NOMO-1 treated with DMSO at 0.1 percent for 48 hours (cell line): ENCODE measurements around the gene PCDHB12.

ENCODE experiments used
- DNase-seq: peaks from one replicate; lab custom pipeline; 2025; ENCODE audit not compliant: unreplicated experiment; lab: John Stamatoyannopoulos, UW

PCDHB12 gene

DNA sequence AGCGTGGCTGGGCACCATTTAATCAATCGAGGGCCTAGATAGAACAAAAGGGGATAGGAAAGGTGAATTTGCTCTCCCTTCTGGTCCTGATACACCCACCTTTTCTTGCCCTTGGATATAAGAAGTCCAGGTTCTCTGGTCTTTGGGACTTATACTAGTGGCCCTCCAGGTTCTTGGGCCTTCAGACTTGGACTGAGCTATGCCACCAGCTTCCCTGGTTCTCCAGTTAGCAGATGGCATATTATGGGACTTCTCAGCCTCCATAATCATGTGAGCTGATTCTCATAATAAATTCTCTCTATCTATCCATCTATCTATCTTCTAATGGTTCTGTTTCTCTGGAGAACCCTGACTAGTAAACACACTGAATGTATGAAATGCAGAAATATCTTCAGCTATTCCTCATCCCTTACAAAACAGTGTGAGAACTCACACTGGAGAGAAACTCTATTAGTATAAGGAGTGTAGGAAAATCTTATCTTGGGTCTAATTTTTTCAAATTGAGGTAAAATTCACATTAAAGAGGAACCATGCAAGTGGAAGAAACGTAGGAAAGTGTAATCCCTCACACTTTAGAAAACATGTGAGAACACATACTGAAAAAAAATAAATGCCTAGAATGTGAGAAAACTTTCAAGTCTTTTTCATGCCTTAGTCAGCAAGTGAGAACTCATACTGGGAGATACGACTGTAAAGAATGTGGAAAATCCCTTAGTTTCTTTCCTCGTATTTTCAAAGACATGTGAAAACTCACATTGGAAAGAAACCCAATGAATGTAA is 52.1 kb downstream of the PCDHB12 start:
- no peak for DNase-seq

DNA sequence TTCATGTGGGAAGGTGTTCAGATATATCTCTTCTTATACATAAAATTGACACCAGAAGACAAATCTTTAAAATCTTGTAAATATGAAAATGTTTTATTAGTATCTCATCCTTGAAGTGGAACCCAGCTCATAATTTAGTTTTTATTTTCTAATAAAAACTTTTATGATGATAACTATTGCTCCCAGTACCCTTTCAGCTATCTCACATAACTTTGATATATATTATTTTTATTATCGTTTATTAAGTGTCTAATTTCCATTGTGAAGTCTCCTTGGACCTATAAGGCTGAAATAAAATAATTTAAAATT is 52.7 kb downstream of the PCDHB12 start:
- no peak for DNase-seq
